NOMO-1 treated with DMSO at 0.1 percent for 48 hours (cell line): Measurements from ENCODE around the gene SOHLH1.

Experiments used
- DNase-seq: peaks from one replicate; lab custom pipeline; 2025; ENCODE audit not compliant: unreplicated experiment; lab: John Stamatoyannopoulos, UW

SOHLH1 gene

GRCh38 chr9:135662758-135663450 lies 36.4 kb downstream of the SOHLH1 start, which contains the start of gene LCN9:
Gene LCN9 (plus strand): TSS chr9:135663309. CDS start chr9:135663322, 13 bp downstream.
- no peak for DNase-seq

- no peak for DNase-seq
Measured at GRCh38 chr9:135661816-135662560, 37.3 kb downstream of the SOHLH1 start.

GRCh38 chr9:135660407-135660806 lies 38.9 kb downstream of the SOHLH1 start:
- no peak for DNase-seq

GRCh38 chr9:135659252-135659651 lies 40.0 kb downstream of the SOHLH1 start:
- DNase-seq: no peak

GRCh38 chr9:135657416-135657815 lies 41.9 kb downstream of the SOHLH1 start:
- no peak for DNase-seq

GRCh38 chr9:135655317-135655716 lies 44.0 kb downstream of the SOHLH1 start:
- no peak for DNase-seq

- no peak for DNase-seq
Measured at GRCh38 chr9:135650408-135650807, 48.9 kb downstream of the SOHLH1 start.

GRCh38 chr9:135649508-135649907 lies 49.8 kb downstream of the SOHLH1 start:
- DNase-seq: no peak

- no peak for DNase-seq
Measured at GRCh38 chr9:135648494-135649410, 50.5 kb downstream of the SOHLH1 start.

- no peak for DNase-seq
Measured at GRCh38 chr9:135647884-135648283, 51.4 kb downstream of the SOHLH1 start.

GRCh38 chr9:135644631-135645218 lies 54.6 kb downstream of the SOHLH1 start:
- DNase-seq: no peak
